GM18861 (cell line): Measurements from ENCODE around the gene BCAT1.
"Not testable (repeated sequence)": the region's sequence is repeated elsewhere in the genome, so short reads cannot be mapped to it uniquely, and the experiment has no call there.

Experiments
- ATAC-seq: cut with Tn5 transposase; IDR thresholded peaks from one replicate; pipeline ENCODE4 v1.9.1; 2021; ENCODE audit not compliant: unreplicated experiment

BCAT1 gene

GRCh38 chr12:24928533-24929306 is 20.2 kb downstream of the BCAT1 start:
- ATAC-seq, result not testable (repeated sequence)

GRCh38 chr12:24928131-24928530 is 20.8 kb downstream of the BCAT1 start:
- ATAC-seq, result no peak

GRCh38 chr12:24926080-24926479 is 22.8 kb downstream of the BCAT1 start:
- ATAC-seq, result not testable (repeated sequence)

- ATAC-seq, result no peak
Measured at GRCh38 chr12:24922090-24922489, 26.8 kb downstream of the BCAT1 start.

GRCh38 chr12:24921251-24922038 is 27.5 kb downstream of the BCAT1 start:
- ATAC-seq, result no peak

- no peak for ATAC-seq
Measured at GRCh38 chr12:24920141-24920540, 28.8 kb downstream of the BCAT1 start.

- ATAC-seq, result no peak
Measured at GRCh38 chr12:24919346-24920001, 29.4 kb downstream of the BCAT1 start.

- no peak for ATAC-seq
Measured at GRCh38 chr12:24918596-24918995, 30.3 kb downstream of the BCAT1 start.

GRCh38 chr12:24915501-24915900 is 33.4 kb downstream of the BCAT1 start:
- no peak for ATAC-seq

GRCh38 chr12:24913953-24914352 is 34.9 kb downstream of the BCAT1 start:
- ATAC-seq, result no peak

- ATAC-seq, result no peak
Measured at GRCh38 chr12:24913130-24913529, 35.8 kb downstream of the BCAT1 start.

GRCh38 chr12:24911271-24911791 is 37.6 kb downstream of the BCAT1 start:
- no peak for ATAC-seq

GRCh38 chr12:24910192-24910591 is 38.7 kb downstream of the BCAT1 start:
- ATAC-seq, result not testable (repeated sequence)

GRCh38 chr12:24909667-24910066 is 39.2 kb downstream of the BCAT1 start:
- no peak for ATAC-seq

GRCh38 chr12:24907464-24907863 is 41.4 kb downstream of the BCAT1 start:
- ATAC-seq, result no peak

GRCh38 chr12:24906141-24906540 is 42.8 kb downstream of the BCAT1 start:
- no peak for ATAC-seq

- ATAC-seq, result no peak
Measured at GRCh38 chr12:24905431-24905830, 43.5 kb downstream of the BCAT1 start.

GRCh38 chr12:24904871-24905270 is 44.0 kb downstream of the BCAT1 start:
- ATAC-seq, result no peak

- ATAC-seq, result no peak
Measured at GRCh38 chr12:24903329-24904088, 45.4 kb downstream of the BCAT1 start.

- ATAC-seq, result peak; percentile 28
Measured at GRCh38 chr12:24902511-24903328, 46.2 kb downstream of the BCAT1 start.
